Hematopoietic multipotent progenitor cell treated with erythropoietin and hydrocortisone succinate and interleukin-3 and kit ligand, for 15 days (in vitro differentiated cells): ENCODE data around the gene HNRNPCL1.
"Not testable (repeated sequence)": the region's sequence is repeated elsewhere in the genome, so short reads cannot be mapped to it uniquely, and the experiment has no call there.

Experiments used
- DNase-seq: peaks from one replicate; pipeline ENCODE4 v3.0.0-alpha.2; 2015; ENCODE audit warnings: low spot score

Gene HNRNPCL1

DNA sequence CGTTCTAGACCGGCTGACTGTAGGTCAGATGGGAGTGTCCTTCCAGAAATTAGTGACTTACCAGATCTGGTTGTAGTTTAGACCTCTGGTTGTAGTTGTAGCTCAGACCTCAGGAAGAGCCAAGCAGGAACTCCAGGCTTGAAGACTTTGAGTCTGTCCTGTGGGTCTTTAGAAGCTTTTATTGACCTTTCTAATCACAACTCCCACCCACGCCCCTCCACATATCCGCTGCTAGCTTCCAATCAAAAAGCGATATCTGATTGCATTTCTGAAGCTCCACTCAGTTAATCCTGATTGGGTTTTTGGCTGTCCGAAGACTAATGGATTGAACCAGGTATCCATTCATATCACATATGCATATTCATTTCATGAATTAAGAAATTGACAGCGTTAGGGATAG, at the start of gene HNRNPCL1:
Gene HNRNPCL1 (minus strand): TSS at position 101 of the 400 bp plus-strand sequence. CDS start 431 bp downstream, outside the sequence.
- DNase-seq: not testable (repeated sequence)

DNA sequence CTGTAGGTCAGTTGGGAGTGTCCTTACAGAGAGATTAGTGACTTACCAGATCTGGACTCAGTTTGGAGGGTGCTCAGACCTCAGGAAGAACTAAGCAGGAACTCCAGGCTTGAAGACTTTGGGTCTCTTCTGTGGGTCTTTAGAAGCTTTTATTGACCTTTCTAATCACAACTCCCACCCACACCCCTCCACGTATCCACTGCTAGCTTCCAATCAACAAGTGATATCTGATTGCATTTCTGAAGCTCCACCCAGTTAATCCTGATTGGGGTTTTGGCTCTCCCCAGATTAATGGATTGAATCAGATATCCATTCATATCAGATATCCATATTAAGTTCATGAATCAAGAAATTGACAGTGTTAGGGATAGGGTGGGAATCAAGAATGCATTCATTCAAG, 49.6 kb upstream of the HNRNPCL1 start, which contains the start of gene PRAMEF10:
Gene PRAMEF10 (minus strand): TSS at position 101 of the 400 bp plus-strand sequence. CDS start 2,423 bp downstream, outside the sequence.
- DNase-seq: not testable (repeated sequence)

DNA sequence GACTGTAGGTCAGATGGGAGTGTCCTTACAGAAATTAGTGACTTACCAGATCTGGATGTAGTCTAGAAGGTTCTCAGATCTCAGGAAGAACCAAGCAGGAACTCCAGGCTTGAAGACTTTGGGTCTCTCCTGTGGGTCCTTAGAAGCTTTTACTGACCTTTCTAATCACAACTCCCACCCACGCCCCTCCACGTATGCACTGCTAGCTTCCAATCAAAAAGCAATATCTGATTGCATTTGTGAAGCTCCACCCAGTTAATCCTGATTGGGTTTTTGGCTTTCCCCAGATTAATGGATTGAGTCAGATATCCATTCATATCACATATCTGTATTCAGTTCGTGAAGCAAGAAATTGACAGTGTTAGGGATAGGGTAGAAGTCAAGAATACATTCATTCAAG, 37.6 kb upstream of the HNRNPCL1 start, which contains the start of gene PRAMEF4:
Gene PRAMEF4 (minus strand): TSS at position 101 of the 400 bp plus-strand sequence. CDS start 2,807 bp downstream, outside the sequence.
- DNase-seq: not testable (repeated sequence)

DNA sequence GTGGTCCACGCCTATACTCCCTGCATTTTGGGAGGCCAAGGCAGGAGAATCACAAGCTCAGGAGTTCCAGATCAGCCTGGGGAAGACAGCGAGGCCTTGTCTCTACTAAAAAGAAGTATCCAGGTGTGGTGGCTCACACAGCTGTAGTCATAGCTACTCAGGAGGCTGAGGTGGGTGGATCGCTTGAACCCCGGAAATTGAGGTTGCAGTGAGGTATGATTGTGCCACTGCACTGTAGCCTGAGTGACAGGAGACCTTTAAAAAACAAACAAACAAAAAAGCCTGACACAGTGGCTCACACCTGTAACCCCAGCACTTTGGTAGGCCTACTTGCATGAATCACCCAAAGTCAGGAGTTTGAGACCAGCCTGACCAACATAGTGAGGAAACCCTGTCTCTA, 29.9 kb upstream of the HNRNPCL1 start:
- not testable (repeated sequence) for DNase-seq

DNA sequence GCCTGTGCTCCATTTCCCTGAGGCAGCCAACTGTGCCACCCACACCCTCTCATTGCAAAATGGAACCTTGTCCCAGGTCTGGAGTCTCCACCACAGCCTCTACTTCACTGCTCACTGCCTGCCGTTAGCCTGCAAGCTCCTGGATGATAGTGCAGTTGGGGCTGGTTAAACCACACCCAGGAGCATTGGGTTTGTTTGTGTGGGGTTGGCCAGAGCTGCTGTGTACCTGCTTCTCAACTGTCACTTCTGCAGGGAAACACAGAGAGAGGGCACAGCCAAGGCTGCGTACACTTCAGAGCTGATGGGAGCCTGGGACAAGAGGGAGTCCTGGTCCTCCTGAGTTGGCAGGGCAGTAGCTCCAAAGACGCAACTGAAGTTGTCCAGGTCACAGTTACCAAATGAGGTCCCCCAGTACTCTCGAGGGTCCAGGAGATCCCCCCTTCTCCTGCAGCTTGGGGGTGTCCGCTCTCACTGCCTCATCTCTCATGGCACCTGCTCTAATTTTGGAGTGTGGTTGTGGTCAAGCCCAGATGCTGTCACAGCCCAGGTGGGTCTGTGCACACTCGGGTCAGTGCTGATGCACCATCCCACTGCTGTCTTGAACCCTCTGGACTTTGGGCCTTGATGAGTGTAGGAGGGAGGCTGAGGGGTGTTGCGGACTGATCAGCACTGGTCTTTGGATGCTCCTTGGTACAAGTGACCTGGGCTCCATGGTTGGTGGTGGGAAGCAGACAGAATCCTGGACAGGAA, 14.8 kb upstream of the HNRNPCL1 start:
- not testable (repeated sequence) for DNase-seq

DNA sequence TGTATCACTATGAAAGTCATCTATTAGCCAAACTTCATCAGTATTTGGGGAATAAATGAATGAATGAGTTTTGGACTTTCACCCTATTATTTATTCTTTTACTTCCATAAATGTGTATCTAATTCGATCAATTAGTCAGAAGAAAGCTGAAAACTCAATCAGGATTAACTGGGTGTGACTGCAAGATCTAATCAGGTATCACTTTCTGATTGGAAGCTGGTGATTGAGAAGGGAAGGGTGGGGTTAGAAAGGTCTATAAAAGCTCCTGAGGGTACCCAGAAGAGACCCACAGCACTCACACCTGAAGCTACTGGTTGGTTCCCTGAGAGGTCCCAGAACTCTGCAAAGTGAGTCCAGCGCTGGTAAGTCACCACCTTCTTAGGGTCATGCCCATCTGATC, 8.3 kb upstream of the HNRNPCL1 start, which contains the start of gene PRAMEF2:
Gene PRAMEF2 (plus strand): TSS at position 301 of the 400 bp plus-strand sequence. CDS start 1,924 bp downstream, outside the sequence.
- not testable (repeated sequence) for DNase-seq

DNA sequence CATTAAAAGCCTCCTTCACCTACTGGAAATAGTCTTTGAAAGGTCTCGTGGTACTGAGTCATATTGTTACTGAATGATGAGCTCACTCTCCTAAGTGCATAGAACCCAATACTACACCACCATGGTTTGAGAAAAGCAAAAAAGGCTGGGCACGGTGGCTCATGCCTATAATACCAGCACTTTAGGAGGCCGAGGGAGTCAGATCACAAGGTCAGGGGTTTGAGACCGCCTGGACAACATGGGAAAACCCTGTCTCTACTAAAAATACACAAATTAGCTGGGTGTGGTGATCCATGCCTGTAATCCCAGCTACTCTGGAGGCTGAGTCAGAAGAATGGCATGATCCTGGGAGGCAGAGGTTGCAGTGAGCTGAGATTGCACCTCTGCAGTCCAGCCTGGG, 3.3 kb upstream of the HNRNPCL1 start:
- no peak for DNase-seq

DNA sequence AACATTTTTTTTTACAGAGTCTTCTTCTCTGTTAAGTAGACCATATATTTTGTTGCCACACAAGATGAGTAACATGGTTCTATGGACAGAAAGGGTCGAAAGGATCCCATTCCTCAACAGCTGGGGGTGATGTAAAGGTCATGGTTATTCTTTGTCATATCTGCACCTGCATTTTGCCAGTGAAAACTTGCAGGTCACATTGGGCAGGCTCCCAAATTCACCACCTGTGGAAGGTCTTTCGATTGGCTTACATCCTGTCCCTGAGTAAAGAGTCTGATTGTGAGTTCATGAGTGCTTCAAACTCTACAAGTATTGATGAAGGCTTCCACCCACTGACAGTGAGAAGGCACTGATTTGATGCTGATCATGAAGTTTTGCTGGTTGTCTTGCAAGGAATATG, 15.3 kb downstream of the HNRNPCL1 start:
- not testable (repeated sequence) for DNase-seq

DNA sequence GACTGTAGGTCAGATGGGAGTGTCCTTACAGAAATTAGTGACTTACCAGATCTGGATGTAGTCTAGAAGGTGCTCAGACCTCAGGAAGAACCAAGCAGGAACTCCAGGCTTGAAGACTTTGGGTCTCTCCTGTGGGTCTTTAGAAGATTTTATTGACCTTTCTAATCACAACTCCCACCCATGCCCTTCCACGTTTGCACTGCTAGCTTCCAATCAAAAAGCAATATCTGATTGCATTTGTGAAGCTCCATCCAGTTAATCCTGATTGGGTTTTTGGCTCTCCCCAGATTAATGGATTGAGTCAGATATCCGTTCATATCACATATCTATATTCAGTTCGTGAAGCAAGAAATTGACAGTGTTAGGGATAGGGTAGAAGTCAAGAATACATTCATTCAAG, 17.2 kb downstream of the HNRNPCL1 start, which contains the start of gene PRAMEF11:
Gene PRAMEF11 (minus strand): TSS at position 101 of the 400 bp plus-strand sequence. CDS start 2,621 bp downstream, outside the sequence.
- not testable (repeated sequence) for DNase-seq

DNA sequence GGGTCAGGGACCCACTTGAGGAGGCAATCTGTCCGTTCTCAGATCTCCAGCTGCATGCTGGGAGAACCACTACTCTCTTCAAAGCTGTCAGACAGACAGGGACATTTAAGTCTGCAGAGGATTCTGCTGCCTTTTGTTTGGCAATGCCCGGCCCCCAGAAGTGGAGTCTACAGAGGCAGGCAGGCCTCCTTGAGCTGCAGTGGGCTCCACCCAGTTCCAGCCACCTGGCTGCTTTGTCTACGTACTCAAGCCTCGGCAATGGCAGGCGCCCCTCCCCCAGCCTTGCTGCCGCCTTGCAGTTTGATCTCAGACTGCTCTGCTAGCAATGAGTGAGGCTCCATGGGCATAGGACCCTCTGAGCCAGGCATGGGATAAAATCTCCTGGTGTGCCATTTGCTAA, 29.5 kb downstream of the HNRNPCL1 start:
- DNase-seq: not testable (repeated sequence)

DNA sequence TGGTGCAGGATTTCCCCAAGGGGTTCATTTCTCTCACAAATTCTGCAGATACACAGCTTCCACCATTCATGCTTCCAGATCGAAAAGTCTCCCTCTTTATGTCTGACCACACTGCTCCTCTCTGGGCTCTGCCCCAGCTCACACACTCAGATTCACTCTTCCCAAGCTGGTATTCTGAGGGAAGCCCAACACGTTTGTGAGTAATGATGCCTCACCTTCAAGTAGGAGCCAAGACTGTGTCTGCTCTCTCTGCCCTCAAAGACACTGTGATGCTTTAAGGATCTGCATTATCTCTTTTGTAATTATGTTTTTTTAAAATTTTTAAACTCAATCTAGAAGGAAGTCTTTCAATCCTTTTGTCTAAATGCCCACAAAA, 37.1 kb downstream of the HNRNPCL1 start:
- DNase-seq: no peak

DNA sequence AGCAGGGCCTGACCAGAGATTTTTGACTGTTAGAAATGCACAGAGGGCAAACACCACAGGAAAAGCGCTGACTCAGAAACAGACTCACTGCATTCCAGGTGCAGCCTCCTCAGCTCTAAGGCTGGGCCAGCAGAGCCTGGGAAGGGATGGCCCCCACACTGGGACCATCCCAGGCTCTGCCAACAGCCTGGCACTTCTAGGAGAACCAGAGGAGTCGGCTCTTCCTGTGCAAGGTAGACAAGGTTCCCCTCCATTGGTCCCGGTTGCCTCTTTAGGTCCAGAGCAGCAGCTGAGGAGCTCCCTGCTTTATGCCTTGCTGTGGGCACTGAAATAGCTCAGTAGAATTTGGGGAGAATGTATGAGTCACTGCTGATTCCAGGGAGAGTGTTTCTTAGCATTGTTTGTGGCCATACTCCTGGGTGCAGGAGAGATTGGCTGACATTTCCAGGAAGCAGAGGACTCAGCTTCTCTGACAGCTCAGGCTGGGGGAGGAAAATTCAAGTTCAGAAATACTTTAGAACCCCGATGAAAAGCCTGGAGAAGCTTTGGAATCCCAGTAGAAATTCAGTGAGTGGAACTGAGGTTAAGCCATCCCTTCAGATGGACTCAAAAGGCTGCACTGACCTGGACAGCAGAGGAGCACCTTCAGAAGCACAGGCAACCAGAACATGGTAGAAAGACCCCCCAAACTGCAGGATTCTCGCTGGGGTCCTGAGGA, 37.7 kb downstream of the HNRNPCL1 start:
- DNase-seq: no peak

DNA sequence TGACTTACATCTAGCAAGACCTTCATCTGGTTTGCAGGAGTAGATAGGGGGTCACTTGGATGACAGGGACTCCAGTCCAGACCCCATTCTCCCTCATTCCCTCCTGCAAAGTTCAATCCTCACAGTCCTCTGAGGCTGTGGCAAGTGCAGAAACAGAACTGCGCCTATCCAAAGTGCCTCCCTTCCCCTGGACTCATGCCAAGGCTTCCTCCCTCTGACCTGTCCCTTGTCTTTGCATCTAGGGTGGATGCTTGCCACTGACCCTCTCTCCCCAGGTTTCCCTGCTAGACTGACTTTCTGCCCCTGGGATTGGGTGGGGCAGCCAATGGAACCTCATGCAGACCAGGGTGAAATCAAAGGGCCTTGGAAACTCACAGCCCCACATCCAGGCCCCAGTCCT, 38.6 kb downstream of the HNRNPCL1 start:
- DNase-seq: no peak

DNA sequence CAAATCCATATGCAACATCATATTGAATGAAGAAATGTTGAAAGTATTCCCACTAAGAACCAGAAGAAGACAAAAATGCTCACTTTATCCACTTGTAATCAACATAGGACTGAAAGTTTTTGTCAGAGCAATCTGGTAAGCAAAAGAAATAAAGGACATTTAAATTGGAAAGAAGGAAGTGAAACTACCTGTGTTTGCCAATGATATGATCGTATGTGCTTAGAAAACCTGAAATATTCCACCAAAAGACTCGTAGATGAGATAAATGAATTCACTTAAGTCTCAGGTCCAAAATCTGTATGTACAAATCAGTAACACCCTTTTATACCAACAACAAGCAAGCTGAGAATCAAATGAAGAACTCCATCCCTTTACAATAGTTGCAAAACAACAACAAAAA, 48.8 kb downstream of the HNRNPCL1 start:
- DNase-seq: no peak

DNA sequence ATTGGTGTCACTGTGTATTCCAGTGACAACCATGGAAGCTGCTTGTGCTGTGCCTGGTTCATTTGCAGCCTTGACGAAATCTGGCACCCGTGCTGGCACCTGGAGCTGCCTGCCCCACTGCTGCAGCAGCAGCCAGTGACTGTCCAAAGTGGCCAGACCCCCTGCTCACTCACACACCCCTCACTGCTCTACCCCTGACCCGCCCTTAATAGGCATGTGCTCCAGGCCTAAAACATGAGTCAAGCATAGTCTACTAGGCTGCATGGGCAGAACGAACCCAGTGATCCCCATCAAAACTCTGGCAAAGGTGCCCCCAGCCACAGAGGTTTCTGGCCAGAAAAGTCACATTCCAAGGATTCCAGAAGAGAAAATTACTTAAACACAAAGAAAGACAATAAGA, 49.6 kb downstream of the HNRNPCL1 start:
- DNase-seq: no peak
